H9 (cell line): ENCODE data around the gene CHCHD6. TPM values are rescaled to one million over a fixed set of nuclear protein-coding genes. Genes with fewer than 3 reads are reported as not detected.
A peak's percentile ranks its signal among the peaks of the same experiment; 100 is the strongest.

Experiments
- DNase-seq: peaks from one replicate; pipeline ENCODE4 v3.0.0-alpha.2; 2017
- H2AFZ ChIP-seq: one replicate; pipeline ENCODE4 v1.6.1; 2013; ENCODE audit warnings: mild to moderate bottlenecking, low read length, control low read depth, moderate library complexity
- H2AK5ac ChIP-seq: 2 replicates; pipeline ENCODE4 v1.6.1; 2013; ENCODE audit warnings: low read length, control low read depth, mixed read lengths; ENCODE audit not compliant: insufficient read length
- H2BK120ac ChIP-seq: one replicate; pipeline ENCODE4 v1.6.1; 2013; ENCODE audit warnings: low read depth, mild to moderate bottlenecking, low read length, control low read depth, inconsistent platforms; ENCODE audit not compliant: poor library complexity, severe bottlenecking
- H2BK12ac ChIP-seq: 2 replicates; pipeline ENCODE4 v1.6.1; 2013; ENCODE audit warnings: low read length, control low read depth, mixed read lengths, low read depth; ENCODE audit not compliant: insufficient read length
- H2BK15ac ChIP-seq: 2 replicates; pipeline ENCODE4 v1.6.1; 2013; ENCODE audit warnings: low read depth, low read length, control low read depth
- H2BK20ac ChIP-seq: one replicate; pipeline ENCODE4 v1.6.1; 2013; ENCODE audit warnings: low read depth, mild to moderate bottlenecking, low read length, control low read depth, inconsistent platforms; ENCODE audit not compliant: poor library complexity, severe bottlenecking
- H2BK5ac ChIP-seq: 2 replicates; pipeline ENCODE4 v1.6.1; 2013; ENCODE audit warnings: low read length, control low read depth, mixed read lengths; ENCODE audit not compliant: insufficient read length
- H3K14ac ChIP-seq: 2 replicates; pipeline ENCODE4 v1.6.1; 2013; ENCODE audit warnings: low read length, control low read depth; ENCODE audit not compliant: insufficient read depth
- H3K18ac ChIP-seq: 2 replicates; pipeline ENCODE4 v1.6.1; 2013; ENCODE audit warnings: low read depth, mild to moderate bottlenecking, mixed read lengths, low read length, control low read depth; ENCODE audit not compliant: insufficient read length
- H3K23ac ChIP-seq: 2 replicates; pipeline ENCODE4 v1.6.1; 2013; ENCODE audit warnings: low read length, control low read depth, mixed read lengths, low read depth; ENCODE audit not compliant: insufficient read length
- H3K23me2 ChIP-seq: 2 replicates; pipeline ENCODE4 v1.6.1; 2013; ENCODE audit warnings: low read depth, mild to moderate bottlenecking, mixed read lengths, low read length, control low read depth; ENCODE audit not compliant: insufficient read length, poor library complexity, severe bottlenecking
- H3K27ac ChIP-seq: 2 replicates; pipeline ENCODE4 v1.5.1; 2013; ENCODE audit warnings: low read length, control low read depth, mixed read lengths, low read depth; ENCODE audit not compliant: insufficient read length
- H3K27me3 ChIP-seq: 2 replicates; pipeline ENCODE4 v1.6.1; 2013; ENCODE audit warnings: low read length, control low read depth, inconsistent platforms; ENCODE audit not compliant: insufficient read depth
- H3K4ac ChIP-seq: 2 replicates; pipeline ENCODE4 v1.6.1; 2013; ENCODE audit warnings: low read depth, mild to moderate bottlenecking, control low read depth, inconsistent platforms, low read length, moderate library complexity
- H3K4me1 ChIP-seq: 2 replicates; pipeline ENCODE4 v1.6.1; 2013; ENCODE audit warnings: low read length, control low read depth, inconsistent platforms; ENCODE audit not compliant: insufficient read depth
- H3K4me2 ChIP-seq: 2 replicates; pipeline ENCODE4 v1.6.1; 2013; ENCODE audit warnings: low read length, control low read depth, mixed read lengths; ENCODE audit not compliant: insufficient read length, insufficient read depth
- H3K56ac ChIP-seq: 2 replicates; pipeline ENCODE4 v1.6.1; 2013; ENCODE audit warnings: low read depth, mild to moderate bottlenecking, mixed read lengths, low read length, control low read depth; ENCODE audit not compliant: insufficient read length
- H3K79me1 ChIP-seq: 2 replicates; pipeline ENCODE4 v1.6.1; 2013; ENCODE audit warnings: low read depth, mild to moderate bottlenecking, moderate library complexity, low read length, control low read depth, inconsistent platforms; ENCODE audit not compliant: insufficient read depth, poor library complexity, severe bottlenecking
- H3K79me2 ChIP-seq: 2 replicates; pipeline ENCODE4 v1.6.1; 2013; ENCODE audit warnings: low read length, control low read depth, inconsistent platforms; ENCODE audit not compliant: insufficient read depth
- H3K9ac ChIP-seq: 2 replicates; pipeline ENCODE4 v1.6.1; 2013; ENCODE audit warnings: low read length, control low read depth, mixed read lengths; ENCODE audit not compliant: insufficient read length; ENCODE audit errors: extremely low read depth
- H3K9me3 ChIP-seq: one replicate; pipeline ENCODE4 v1.6.1; 2013; ENCODE audit warnings: low read depth, low read length, inconsistent platforms; ENCODE audit not compliant: control insufficient read depth
- H3T11ph ChIP-seq: one replicate; pipeline ENCODE4 v1.6.1; 2013; ENCODE audit warnings: mild to moderate bottlenecking, low read length, control low read depth, inconsistent platforms
- H4K20me1 ChIP-seq: one replicate; pipeline ENCODE4 v1.6.1; 2013; ENCODE audit not compliant: control insufficient read depth, insufficient read length, insufficient read depth
- H4K5ac ChIP-seq: 2 replicates; pipeline ENCODE4 v1.6.1; 2013; ENCODE audit warnings: low read depth, mild to moderate bottlenecking, mixed read lengths, low read length, control low read depth; ENCODE audit not compliant: insufficient read length
- H4K8ac ChIP-seq: replicated peaks from 2 replicates; pipeline ENCODE4 v1.6.1; 2013; ENCODE audit warnings: low read length, control low read depth, mixed read lengths, low read depth; ENCODE audit not compliant: insufficient read length
- H4K91ac ChIP-seq: 2 replicates; pipeline ENCODE4 v1.6.1; 2013; ENCODE audit warnings: low read depth, mild to moderate bottlenecking, moderate library complexity, mixed read lengths, low read length, control low read depth; ENCODE audit not compliant: insufficient read length
- H3K27ac Mint-ChIP-seq, 3 experiments: 2 replicates in 2 of 3; 3 replicates in 1 of 3; pipeline ENCODE4 v1.8.0; 2020 to 2021; ENCODE audit warnings: mixed read lengths in 3 of 3, mild to moderate bottlenecking in 1 of 3, moderate library complexity in 1 of 3
- H3K27me3 Mint-ChIP-seq: 2 replicates; pipeline ENCODE4 v1.8.0; 2021; ENCODE audit warnings: low read depth, mild to moderate bottlenecking, moderate library complexity, mixed read lengths
- H3K36me3 Mint-ChIP-seq, 3 experiments: 2 replicates in 2 of 3; 3 replicates in 1 of 3; pipeline ENCODE4 v1.8.0; 2020 to 2021; ENCODE audit warnings: low read depth in 3 of 3, mixed read lengths in 3 of 3; ENCODE audit not compliant: insufficient read depth in 1 of 3
- H3K4me1 Mint-ChIP-seq, 2 experiments: 2 replicates each; pipeline ENCODE4 v1.8.0; 2020; ENCODE audit warnings: mixed read lengths in 2 of 2
- H3K4me3 Mint-ChIP-seq, 2 experiments: 2 replicates in 1 of 2; 3 replicates in 1 of 2; pipeline ENCODE4 v1.8.0; 2020 to 2021; ENCODE audit warnings: mild to moderate bottlenecking in 2 of 2, mixed read lengths in 2 of 2, moderate library complexity in 1 of 2
- H3K9me3 Mint-ChIP-seq, 2 experiments: 2 replicates in 1 of 2; 3 replicates in 1 of 2; pipeline ENCODE4 v1.8.0; 2020; ENCODE audit warnings: mild to moderate bottlenecking in 2 of 2, mixed read lengths in 2 of 2, moderate library complexity in 1 of 2
- CTCF ChIP-seq: fragments of 200-600 bp; sonication (generic); conservative IDR thresholded peaks from 3 replicates; pipeline ENCODE4 v1.8.0; 2021; ENCODE audit warnings: antibody characterized with exemption, mild to moderate bottlenecking
- WGBS: extraction: QIAGEN DNeasy Blood & Tissue Kit; methylation state at CpG from one replicate; pipeline ENCODE4 v1.1.7; 2013; ENCODE audit warnings: missing lambda C conversion rate, low lambda C conversion rate, mixed read lengths; ENCODE audit not compliant: insufficient read length; ENCODE audit errors: extremely low coverage; 5-methylcytosine and 5-hydroxymethylcytosine counted together
- total RNA-seq: library from RNA; stranded (reverse); gene quantifications from 2 replicates; pipeline ENCODE4 v1.2.1, GENCODE V29; 2021

CHCHD6 gene
- total RNA-seq, 1 experiment from 2014 or later, result 34.2 TPM

- no peak overlapping the region for H3K56ac ChIP-seq
- H3K4me1 Mint-ChIP-seq, result peaks cover 11 to 24% of the 10 kb centered on the region in 2 experiments
- no peak overlapping the region for H4K8ac ChIP-seq
- H3K79me2 ChIP-seq, result no peaks in the 10 kb centered on the region; the same call in 1 of the 2 replicates
- H4K5ac ChIP-seq, result no peak overlapping the region
- H3K4me1 ChIP-seq, result peaks cover 4% of the 10 kb centered on the region; the same call in 1 of the 2 replicates
- H3K27me3 Mint-ChIP-seq, result no peaks in the 10 kb centered on the region
- no peaks in the 10 kb centered on the region for H3K79me1 ChIP-seq
- no peak overlapping the region for H3K4me2 ChIP-seq
- H3K18ac ChIP-seq, result no peak overlapping the region
- peaks cover 2 to 10% (median 8%) of the 10 kb centered on the region in 3 experiments; a peak in 4 of 7 replicates for H3K36me3 Mint-ChIP-seq
- no peak overlapping the region for H3K4me3 Mint-ChIP-seq
- no peak overlapping the region for H4K91ac ChIP-seq
- H3K27ac ChIP-seq, result no peak overlapping the region
- no peak overlapping the region for H3K14ac ChIP-seq
- H4K20me1 ChIP-seq, result peaks cover 2% of the 10 kb centered on the region
- H3K9ac ChIP-seq, result no peak overlapping the region
- peak overlapping the region in 2 of 3 experiments; percentile 61 to 83; a peak in 2 of 7 replicates for H3K27ac Mint-ChIP-seq
- H3K23ac ChIP-seq, result no peak overlapping the region
- no peak overlapping the region for H2BK20ac ChIP-seq
- TF ChIP-seq CTCF, result no peak
- H3K9me3 Mint-ChIP-seq, result no peaks in the 10 kb centered on the region
- no peaks in the 10 kb centered on the region for H3K23me2 ChIP-seq
- H3K9me3 ChIP-seq, result no peaks in the 10 kb centered on the region
- H2BK5ac ChIP-seq, result no peak overlapping the region
- no peak overlapping the region for H2AFZ ChIP-seq
- no peak overlapping the region for H3K4ac ChIP-seq
- no peak overlapping the region for H2BK12ac ChIP-seq
- no peak for DNase-seq
- no peak overlapping the region for H3T11ph ChIP-seq
- WGBS, result no CpG with 5 or more reads among the region's 15 CpGs
- no peak overlapping the region for H2BK15ac ChIP-seq
- H3K27me3 ChIP-seq, result no peaks in the 10 kb centered on the region
- no peak overlapping the region for H2BK120ac ChIP-seq
- H2AK5ac ChIP-seq, result no peak overlapping the region
These were observed 296.1 kb downstream of the CHCHD6 start for GRCh38 chr3:127000119-127000518.
